HFFc6 (cell line): ENCODE measurements around the gene EEIG1. TPM values are rescaled to one million over a fixed set of nuclear protein-coding genes. Genes with fewer than 3 reads are reported as not detected.
A peak's percentile ranks its signal among the peaks of the same experiment; 100 is the strongest.

Experiments used
- DNase-seq: peaks from one replicate; pipeline ENCODE4 v3.0.0-alpha.2; 2018
- H3K27ac Mint-ChIP-seq: 2 replicates; pipeline ENCODE4 v1.8.0; 2020; ENCODE audit warnings: mild to moderate bottlenecking, mixed read lengths
- H3K27me3 Mint-ChIP-seq: 2 replicates; pipeline ENCODE4 v1.8.0; 2021; ENCODE audit warnings: mild to moderate bottlenecking, moderate library complexity, mixed read lengths; ENCODE audit not compliant: insufficient read depth
- H3K36me3 Mint-ChIP-seq: 2 replicates; pipeline ENCODE4 v1.8.0; 2021; ENCODE audit warnings: low read depth, mixed read lengths
- H3K4me1 Mint-ChIP-seq: 2 replicates; pipeline ENCODE4 v1.8.0; 2020; ENCODE audit warnings: low read depth, mixed read lengths
- H3K4me3 Mint-ChIP-seq: 2 replicates; pipeline ENCODE4 v1.8.0; 2020; ENCODE audit warnings: mild to moderate bottlenecking, moderate library complexity, mixed read lengths
- H3K9me3 Mint-ChIP-seq: 2 replicates; pipeline ENCODE4 v1.8.0; 2020; ENCODE audit warnings: mild to moderate bottlenecking, mixed read lengths
- CTCF ChIP-seq: fragments of 200-600 bp; sonication (generic); IDR thresholded peaks from 2 replicates; pipeline ENCODE4 v1.5.0; 2021; ENCODE audit warnings: antibody characterized with exemption, mild to moderate bottlenecking
- total RNA-seq, 6 experiments: library from RNA; stranded (reverse); fragmentation: NEBNext Ultra II Directional; extraction: Animal tissue kit (Norgen Biotek cat#: 25700); gene quantifications; 2 replicates in 1 of 6; 3 replicates in 5 of 6; pipeline ENCODE4 v1.2.3, GENCODE V29; 2021

The EEIG1 gene
- total RNA-seq, 6 experiments from 2014 or later = 26.7 to 35.4 (median 29.3) TPM

GRCh38 chr9:127961155-127961490, 19.7 kb downstream of the EEIG1 start:
- Mint-ChIP-seq H3K27me3 (no peaks in the 10 kb centered on the region; the same call in 1 of the 2 replicates), H3K36me3 (peaks cover 8% of the 10 kb centered on the region), H3K4me3 (no peak overlapping the region), H3K9me3 (no peaks in the 10 kb centered on the region), H3K4me1 (peaks cover 31% of the 10 kb centered on the region), H3K27ac (no peak overlapping the region)
- no peak for TF ChIP-seq CTCF
- DNase-seq = no peak

- Mint-ChIP-seq H3K36me3 (peaks cover 8% of the 10 kb centered on the region), H3K9me3 (no peaks in the 10 kb centered on the region), H3K4me3 (no peak overlapping the region), H3K27me3 (no peaks in the 10 kb centered on the region; the same call in 1 of the 2 replicates), H3K4me1 (peaks cover 29% of the 10 kb centered on the region), H3K27ac (peak overlapping the region; percentile 28; the same call in 1 of the 2 replicates)
- TF ChIP-seq CTCF = no peak
- DNase-seq = no peak
Measured at GRCh38 chr9:127960410-127961154, 20.2 kb downstream of the EEIG1 start.

GRCh38 chr9:127959841-127960409, 20.9 kb downstream of the EEIG1 start:
- no peak for TF ChIP-seq CTCF
- no peaks in the 10 kb centered on the region for H3K9me3 Mint-ChIP-seq
- DNase-seq = no peak
- H3K27ac Mint-ChIP-seq = peak overlapping the region; percentile 28
- peaks cover 27% of the 10 kb centered on the region for H3K4me1 Mint-ChIP-seq
- peaks cover 8% of the 10 kb centered on the region for H3K36me3 Mint-ChIP-seq
- H3K27me3 Mint-ChIP-seq = no peaks in the 10 kb centered on the region; the same call in 1 of the 2 replicates
- H3K4me3 Mint-ChIP-seq = no peak overlapping the region

GRCh38 chr9:127959398-127959797, 21.4 kb downstream of the EEIG1 start:
- no peaks in the 10 kb centered on the region; the same call in 1 of the 2 replicates for H3K27me3 Mint-ChIP-seq
- peaks cover 8% of the 10 kb centered on the region for H3K36me3 Mint-ChIP-seq
- H3K9me3 Mint-ChIP-seq = no peaks in the 10 kb centered on the region
- no peak overlapping the region for H3K27ac Mint-ChIP-seq
- H3K4me1 Mint-ChIP-seq = peaks cover 26% of the 10 kb centered on the region
- TF ChIP-seq CTCF = no peak
- H3K4me3 Mint-ChIP-seq = no peak overlapping the region
- no peak for DNase-seq

- Mint-ChIP-seq H3K4me1 (peaks cover 25% of the 10 kb centered on the region), H3K9me3 (no peaks in the 10 kb centered on the region), H3K4me3 (no peak overlapping the region), H3K36me3 (peaks cover 8% of the 10 kb centered on the region), H3K27ac (no peak overlapping the region), H3K27me3 (no peaks in the 10 kb centered on the region; the same call in 1 of the 2 replicates)
- DNase-seq = no peak
- TF ChIP-seq CTCF = no peak
Measured at GRCh38 chr9:127958728-127959127, 22.1 kb downstream of the EEIG1 start.
